ENCODE measurements around the gene NGF.
A peak's percentile ranks its signal among the peaks of the same experiment; 100 is the strongest.

DNA sequence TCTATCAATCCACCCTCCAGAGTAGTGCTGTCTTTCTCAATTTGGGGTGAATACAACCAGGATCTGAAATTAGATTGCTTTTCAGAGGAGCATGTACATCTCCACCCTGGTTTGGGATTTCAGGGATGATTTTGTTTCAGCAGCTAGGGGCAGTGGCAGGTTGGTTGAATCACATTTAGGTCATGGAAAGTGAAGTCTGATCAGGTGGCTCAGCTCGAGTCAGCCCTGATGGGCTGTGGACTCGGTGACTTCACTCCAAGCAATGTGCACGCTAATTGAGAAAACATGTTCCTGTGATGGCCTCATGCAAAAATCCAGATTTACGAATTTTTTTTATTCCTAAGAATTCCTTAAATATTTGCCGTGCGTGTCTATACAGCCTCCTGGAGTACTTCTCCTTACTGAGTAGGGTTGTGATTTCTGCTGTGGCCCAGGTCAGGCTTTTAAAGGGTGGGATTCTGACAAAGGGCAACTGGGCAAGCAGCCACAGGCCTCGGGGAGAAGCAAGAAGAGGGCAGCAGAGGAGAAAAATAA is 7.5 kb downstream of the NGF start:
- TF ChIP-seq, protein P1, sequence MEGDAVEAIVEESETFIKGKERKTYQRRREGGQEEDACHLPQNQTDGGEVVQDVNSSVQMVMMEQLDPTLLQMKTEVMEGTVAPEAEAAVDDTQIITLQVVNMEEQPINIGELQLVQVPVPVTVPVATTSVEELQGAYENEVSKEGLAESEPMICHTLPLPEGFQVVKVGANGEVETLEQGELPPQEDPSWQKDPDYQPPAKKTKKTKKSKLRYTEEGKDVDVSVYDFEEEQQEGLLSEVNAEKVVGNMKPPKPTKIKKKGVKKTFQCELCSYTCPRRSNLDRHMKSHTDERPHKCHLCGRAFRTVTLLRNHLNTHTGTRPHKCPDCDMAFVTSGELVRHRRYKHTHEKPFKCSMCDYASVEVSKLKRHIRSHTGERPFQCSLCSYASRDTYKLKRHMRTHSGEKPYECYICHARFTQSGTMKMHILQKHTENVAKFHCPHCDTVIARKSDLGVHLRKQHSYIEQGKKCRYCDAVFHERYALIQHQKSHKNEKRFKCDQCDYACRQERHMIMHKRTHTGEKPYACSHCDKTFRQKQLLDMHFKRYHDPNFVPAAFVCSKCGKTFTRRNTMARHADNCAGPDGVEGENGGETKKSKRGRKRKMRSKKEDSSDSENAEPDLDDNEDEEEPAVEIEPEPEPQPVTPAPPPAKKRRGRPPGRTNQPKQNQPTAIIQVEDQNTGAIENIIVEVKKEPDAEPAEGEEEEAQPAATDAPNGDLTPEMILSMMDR (IDR thresholded peaks at IDR 0.05), result peak in 1 of 12 donors; percentile 8
- TF ChIP-seq POLR2A (IDR thresholded peaks at IDR 0.05), result no peak

Data from heart left ventricle (tissue), 13 donors.